HepG2 (cell line): ENCODE measurements around the gene CACNA1G. TPM values are rescaled to one million over a fixed set of nuclear protein-coding genes. Genes with fewer than 3 reads are reported as not detected.

Source experiments
- ATAC-seq: fragments of 200-7000 bp; cut with Tn5 transposase; 3 replicates; pipeline ENCODE4 v1.9.1; 2020; ENCODE audit warnings: mild to moderate bottlenecking, moderate library complexity
- BruUV-seq: library from RNA; stranded (reverse); fragments of 400-500 nt; replicated peaks from 2 replicates; lab custom pipeline; 2021; lab: Mats Ljungman, UMichigan
- CTCF ChIA-PET: fragments of 300-600 bp; formaldehyde crosslinking; extraction: SDS; loops from one replicate; lab custom pipeline; 2021; ENCODE audit warnings: low total read pairs, inconsistent platforms, low intra/inter-chr PET ratio; lab: Yijun Ruan, JAX
- POLR2A ChIA-PET: fragments of 350-600 bp; sonication (Branson Sonifier 250); formaldehyde crosslinking; loops from one replicate; lab custom pipeline; 2020; ENCODE audit warnings: antibody characterized with exemption, inconsistent platforms; lab: Yijun Ruan, JAX
- DNase-seq: peaks from one replicate; pipeline ENCODE4 v3.0.0-alpha.2; 2015; ENCODE audit warnings: low spot score
- FAIRE-seq: peaks from 3 replicates; lab custom pipeline; 2011; peaks lifted over from hg19 to GRCh38; lab: Jason Lieb, UNC
- H2AFZ ChIP-seq: one replicate; pipeline ENCODE4 v1.6.1; 2011; ENCODE audit warnings: low read length, inconsistent platforms
- H3K27ac ChIP-seq: fragments of 300-600 bp; 3 replicates; pipeline ENCODE4 v1.8.0; 2011; ENCODE audit warnings: mixed run types, mild to moderate bottlenecking, mixed read lengths, low read length, inconsistent platforms; ENCODE audit not compliant: insufficient read depth; ENCODE audit errors: extremely low read length
- H3K27me3 ChIP-seq, 2 experiments: fragments of 200-600 bp in 1 of 2; 2 replicates in 1 of 2; 3 replicates in 1 of 2; pipeline versions ENCODE4 v1.6.0 to v1.8.0; 2011; ENCODE audit warnings: low read length in 2 of 2, mild to moderate bottlenecking in 2 of 2, moderate library complexity in 2 of 2, inconsistent platforms in 1 of 2; ENCODE audit not compliant: insufficient read depth in 2 of 2, control insufficient read depth in 1 of 2
- H3K36me3 ChIP-seq, 2 experiments: fragments of 200-600 bp in 1 of 2; replicated peaks in 1 of 2; 2 replicates in 1 of 2; 3 replicates in 1 of 2; pipeline versions ENCODE4 v1.5.1 to v1.8.0; 2011; ENCODE audit warnings: low read length in 2 of 2, inconsistent platforms in 1 of 2; ENCODE audit not compliant: insufficient read depth in 2 of 2, control insufficient read depth in 1 of 2
- H3K4me1 ChIP-seq: 2 replicates; pipeline ENCODE4 v1.5.1; 2012; ENCODE audit warnings: low read length, inconsistent platforms; ENCODE audit not compliant: insufficient read depth
- H3K4me2 ChIP-seq: 2 replicates; pipeline ENCODE4 v1.6.0; 2011; ENCODE audit warnings: low read depth, low read length, inconsistent platforms
- H3K4me3 ChIP-seq, 3 experiments: fragments of 200-600 bp in 1 of 3; sonication (generic), shearing (Covaris generic) in 1 of 3; replicated peaks in 1 of 3; 2 replicates each; pipeline ENCODE4 v1.5.1; 2011 to 2016; ENCODE audit warnings: low read length in 3 of 3, inconsistent platforms in 2 of 3, low read depth in 2 of 3, mild to moderate bottlenecking in 2 of 3, control low read depth in 1 of 3, mixed read lengths in 1 of 3; ENCODE audit not compliant: insufficient read depth in 1 of 3
- H3K79me2 ChIP-seq: one replicate; pipeline ENCODE4 v1.6.1; 2011; ENCODE audit warnings: low read length, inconsistent platforms; ENCODE audit not compliant: insufficient read depth
- H3K9ac ChIP-seq: 2 replicates; pipeline ENCODE4 v1.6.0; 2011; ENCODE audit warnings: mild to moderate bottlenecking, low read depth, low read length, inconsistent platforms; ENCODE audit not compliant: insufficient read depth
- H3K9me3 ChIP-seq: 2 replicates; pipeline ENCODE4 v1.5.1; 2012; ENCODE audit warnings: mild to moderate bottlenecking, low read length
- H4K20me1 ChIP-seq: 2 replicates; pipeline ENCODE4 v1.6.0; 2011; ENCODE audit warnings: inconsistent platforms, mild to moderate bottlenecking, low read length, moderate library complexity; ENCODE audit not compliant: insufficient read depth
- ATAD3A ChIP-seq: sonication (generic); formaldehyde crosslinking; IDR thresholded peaks from 2 replicates; pipeline ENCODE4 v1.4.0; 2020; ENCODE audit warnings: missing genetic modification reagents
- ETV6 ChIP-seq: sonication (generic); formaldehyde crosslinking; conservative IDR thresholded peaks from 2 replicates; pipeline ENCODE4 v1.4.0; 2020; ENCODE audit warnings: missing genetic modification reagents
- HMG20B ChIP-seq: conservative IDR thresholded peaks from 2 replicates; pipeline ENCODE4 v1.6.1; 2016; ENCODE audit warnings: missing genetic modification reagents, missing compliant biosample characterization
- PHF20 ChIP-seq: sonication (generic); formaldehyde crosslinking; IDR thresholded peaks from 2 replicates; pipeline ENCODE4 v1.5.0; 2020; ENCODE audit warnings: mild to moderate bottlenecking, missing genetic modification reagents
- SATB2 ChIP-seq: sonication (generic); formaldehyde crosslinking; IDR thresholded peaks from 2 replicates; pipeline ENCODE4 v1.5.0; 2020; ENCODE audit warnings: missing genetic modification reagents
- SYNCRIP ChIP-seq: fragments of 200-400 bp; formaldehyde crosslinking; IDR thresholded peaks from 2 replicates; pipeline ENCODE4 v1.6.1; 2018; ENCODE audit warnings: mild to moderate bottlenecking, low read depth, low read length; ENCODE audit not compliant: insufficient read depth
- ZBTB38 ChIP-seq: sonication (generic); formaldehyde crosslinking; IDR thresholded peaks from 2 replicates; pipeline ENCODE4 v1.5.1; 2020; ENCODE audit warnings: mild to moderate bottlenecking, missing genetic modification reagents
- whole genome bisulfite sequencing: methylation state at CpG from one replicate; pipeline ENCODE4 v1.1.6; 2017; ENCODE audit warnings: low lambda C conversion rate; 5-methylcytosine and 5-hydroxymethylcytosine counted together
- in situ Hi-C: cut with HindIII; loops from 2 replicates; pipeline ENCODE4 v1.10.0; 2017; ENCODE audit warnings: low pct_unique_long_range_greater_than_20kb; ENCODE audit not compliant: extremely low pct_ligation_motif_present
- intact Hi-C: fragments of 100-400 bp; cut with micrococcal nuclease; formaldehyde crosslinking; loops from one replicate; pipeline ENCODE4 v1.10.0; 2022; ENCODE audit not compliant: unreplicated experiment
- polyA plus RNA-seq, 8 experiments: library from polyadenylated mRNA; depleted of rRNA in 3 of 8; stranded (reverse) in 7 of 8; unstranded in 1 of 8; fragments of >200 nt; fragmentation: Illumina TruSeq in 4 of 8; extraction: Trizol in 4 of 8; gene quantifications; 2 replicates each; pipeline versions ENCODE4 v1.2.1 to v1.2.3, GENCODE V29; 2011 to 2016; ENCODE audit warnings: low read depth in 4 of 8, missing spikeins in 1 of 8, mixed read lengths in 1 of 8; ENCODE audit not compliant: insufficient read depth in 1 of 8
- total RNA-seq, 5 experiments: library from RNA; depleted of rRNA; stranded (reverse); fragments of >200 nt; fragmentation: Illumina TruSeq; extraction: Trizol; gene quantifications; 2 replicates each; pipeline ENCODE4 v1.2.3, GENCODE V29; 2016; ENCODE audit warnings: low read depth in 1 of 5
- TF ChIP-seq, protein P1 (sequence below): sonication (generic); formaldehyde crosslinking; IDR thresholded peaks from 2 replicates; pipeline ENCODE4 v1.4.0; 2020; ENCODE audit warnings: missing genetic modification reagents
- TF ChIP-seq, protein P2 (sequence below): sonication (generic); formaldehyde crosslinking; IDR thresholded peaks from 2 replicates; pipeline ENCODE4 v1.4.0; 2020; ENCODE audit warnings: low read depth, mild to moderate bottlenecking, missing genetic modification reagents
- TF ChIP-seq, protein P3 (sequence below), 2 experiments: fragments of 450-650 bp in 1 of 2; sonication (generic) in 1 of 2; formaldehyde crosslinking in 1 of 2; IDR thresholded peaks; 2 replicates each; pipeline versions ENCODE4 v1.6.1 to v1.8.0; 2016 to 2022; ENCODE audit warnings: antibody characterized with exemption in 1 of 2, mild to moderate bottlenecking in 1 of 2, missing genetic modification reagents in 1 of 2

The CACNA1G gene
- total and polyA plus RNA-seq, 2 of the 13 experiments (the other 11 are each of a cell fraction or from before 2014, with no cell fraction given) = 0.02 TPM; not detected in 1

DNA sequence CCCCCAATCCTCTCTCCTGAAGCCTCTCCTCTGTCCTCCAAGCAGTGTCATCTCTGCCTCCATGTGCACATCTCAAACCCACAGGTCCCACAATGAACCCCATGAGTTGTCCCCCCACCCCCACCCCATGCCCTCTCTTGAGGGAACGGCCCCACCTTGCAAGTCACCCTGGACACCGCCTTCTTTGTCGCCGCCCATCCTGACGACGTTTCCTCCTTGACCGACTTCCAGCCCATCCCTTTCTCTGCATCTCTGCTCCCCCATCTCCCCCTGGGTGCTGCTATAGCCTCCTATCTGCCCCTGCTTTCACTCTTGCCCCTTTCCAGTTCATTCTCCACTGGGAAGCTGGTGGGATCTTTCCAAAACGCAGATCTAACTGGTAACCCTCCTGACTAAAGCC, 15.2 kb upstream of the CACNA1G start:
- Histone ChIP-seq H3K27ac (no peak overlapping the region), H3K4me3 (no peak overlapping the region), H3K4me2 (no peak overlapping the region), H4K20me1 (no peaks in the 10 kb centered on the region), H3K9me3 (no peaks in the 10 kb centered on the region), H3K79me2 (peaks cover 3% of the 10 kb centered on the region), H3K4me1 (peaks cover 77% of the 10 kb centered on the region), H2AFZ (no peak overlapping the region), H3K9ac (no peak overlapping the region), H3K36me3 (peaks cover 0 to 2% of the 10 kb centered on the region in 2 experiments; a peak in 2 of 5 replicates), H3K27me3 (no peaks in the 10 kb centered on the region; a peak in 1 of 5 replicates)
- in situ Hi-C loops = loop anchor here (5.0 to 10.0 kb wide), 3 partner anchors 82 to 409 kb away; no protein-coding TSS in a partner anchor
- FAIRE-seq (no peak), ATAC-seq (no peak), DNase-seq (no peak)
- ChIA-PET POLR2A (no interaction called here), CTCF (no interaction called here)
- 87% methylated on average over 8 of the region's 8 CpGs for WGBS
- intact Hi-C loops = loop anchor here (10.0 kb wide), 1 partner anchor 409 kb away; no protein-coding TSS in a partner anchor
- no TSS peak for BruUV-seq
- TF ChIP-seq, protein P1, sequence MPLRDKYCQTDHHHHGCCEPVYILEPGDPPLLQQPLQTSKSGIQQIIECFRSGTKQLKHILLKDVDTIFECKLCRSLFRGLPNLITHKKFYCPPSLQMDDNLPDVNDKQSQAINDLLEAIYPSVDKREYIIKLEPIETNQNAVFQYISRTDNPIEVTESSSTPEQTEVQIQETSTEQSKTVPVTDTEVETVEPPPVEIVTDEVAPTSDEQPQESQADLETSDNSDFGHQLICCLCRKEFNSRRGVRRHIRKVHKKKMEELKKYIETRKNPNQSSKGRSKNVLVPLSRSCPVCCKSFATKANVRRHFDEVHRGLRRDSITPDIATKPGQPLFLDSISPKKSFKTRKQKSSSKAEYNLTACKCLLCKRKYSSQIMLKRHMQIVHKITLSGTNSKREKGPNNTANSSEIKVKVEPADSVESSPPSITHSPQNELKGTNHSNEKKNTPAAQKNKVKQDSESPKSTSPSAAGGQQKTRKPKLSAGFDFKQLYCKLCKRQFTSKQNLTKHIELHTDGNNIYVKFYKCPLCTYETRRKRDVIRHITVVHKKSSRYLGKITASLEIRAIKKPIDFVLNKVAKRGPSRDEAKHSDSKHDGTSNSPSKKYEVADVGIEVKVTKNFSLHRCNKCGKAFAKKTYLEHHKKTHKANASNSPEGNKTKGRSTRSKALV (CRISPR knock-in tag) = no peak
- TF ChIP-seq ATAD3A (CRISPR knock-in tag) (no peak), SYNCRIP (no peak), SATB2 (CRISPR knock-in tag) (no peak), ETV6 (CRISPR knock-in tag) (no peak), HMG20B (CRISPR knock-in tag) (no peak), PHF20 (CRISPR knock-in tag) (no peak), ZBTB38 (CRISPR knock-in tag) (no peak)
- TF ChIP-seq, protein P2, sequence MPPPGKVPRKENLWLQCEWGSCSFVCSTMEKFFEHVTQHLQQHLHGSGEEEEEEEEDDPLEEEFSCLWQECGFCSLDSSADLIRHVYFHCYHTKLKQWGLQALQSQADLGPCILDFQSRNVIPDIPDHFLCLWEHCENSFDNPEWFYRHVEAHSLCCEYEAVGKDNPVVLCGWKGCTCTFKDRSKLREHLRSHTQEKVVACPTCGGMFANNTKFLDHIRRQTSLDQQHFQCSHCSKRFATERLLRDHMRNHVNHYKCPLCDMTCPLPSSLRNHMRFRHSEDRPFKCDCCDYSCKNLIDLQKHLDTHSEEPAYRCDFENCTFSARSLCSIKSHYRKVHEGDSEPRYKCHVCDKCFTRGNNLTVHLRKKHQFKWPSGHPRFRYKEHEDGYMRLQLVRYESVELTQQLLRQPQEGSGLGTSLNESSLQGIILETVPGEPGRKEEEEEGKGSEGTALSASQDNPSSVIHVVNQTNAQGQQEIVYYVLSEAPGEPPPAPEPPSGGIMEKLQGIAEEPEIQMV (CRISPR knock-in tag) = no peak
- TF ChIP-seq, protein P3, sequence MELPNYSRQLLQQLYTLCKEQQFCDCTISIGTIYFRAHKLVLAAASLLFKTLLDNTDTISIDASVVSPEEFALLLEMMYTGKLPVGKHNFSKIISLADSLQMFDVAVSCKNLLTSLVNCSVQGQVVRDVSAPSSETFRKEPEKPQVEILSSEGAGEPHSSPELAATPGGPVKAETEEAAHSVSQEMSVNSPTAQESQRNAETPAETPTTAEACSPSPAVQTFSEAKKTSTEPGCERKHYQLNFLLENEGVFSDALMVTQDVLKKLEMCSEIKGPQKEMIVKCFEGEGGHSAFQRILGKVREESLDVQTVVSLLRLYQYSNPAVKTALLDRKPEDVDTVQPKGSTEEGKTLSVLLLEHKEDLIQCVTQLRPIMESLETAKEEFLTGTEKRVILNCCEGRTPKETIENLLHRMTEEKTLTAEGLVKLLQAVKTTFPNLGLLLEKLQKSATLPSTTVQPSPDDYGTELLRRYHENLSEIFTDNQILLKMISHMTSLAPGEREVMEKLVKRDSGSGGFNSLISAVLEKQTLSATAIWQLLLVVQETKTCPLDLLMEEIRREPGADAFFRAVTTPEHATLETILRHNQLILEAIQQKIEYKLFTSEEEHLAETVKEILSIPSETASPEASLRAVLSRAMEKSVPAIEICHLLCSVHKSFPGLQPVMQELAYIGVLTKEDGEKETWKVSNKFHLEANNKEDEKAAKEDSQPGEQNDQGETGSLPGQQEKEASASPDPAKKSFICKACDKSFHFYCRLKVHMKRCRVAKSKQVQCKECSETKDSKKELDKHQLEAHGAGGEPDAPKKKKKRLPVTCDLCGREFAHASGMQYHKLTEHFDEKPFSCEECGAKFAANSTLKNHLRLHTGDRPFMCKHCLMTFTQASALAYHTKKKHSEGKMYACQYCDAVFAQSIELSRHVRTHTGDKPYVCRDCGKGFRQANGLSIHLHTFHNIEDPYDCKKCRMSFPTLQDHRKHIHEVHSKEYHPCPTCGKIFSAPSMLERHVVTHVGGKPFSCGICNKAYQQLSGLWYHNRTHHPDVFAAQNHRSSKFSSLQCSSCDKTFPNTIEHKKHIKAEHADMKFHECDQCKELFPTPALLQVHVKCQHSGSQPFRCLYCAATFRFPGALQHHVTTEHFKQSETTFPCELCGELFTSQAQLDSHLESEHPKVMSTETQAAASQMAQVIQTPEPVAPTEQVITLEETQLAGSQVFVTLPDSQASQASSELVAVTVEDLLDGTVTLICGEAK (IDR thresholded peaks at IDR 0.05) = no peak
- TF ChIP-seq, protein P3 (CRISPR knock-in tag; IDR thresholded peaks at IDR 0.05) = no peak
